PC-3 (cell line): ENCODE measurements around the gene NAA25. TPM values are rescaled to one million over a fixed set of nuclear protein-coding genes. Genes with fewer than 3 reads are reported as not detected.

ENCODE experiments used
- ATAC-seq: fragments of 200-7000 bp; cut with Tn5 transposase; 2 replicates; pipeline ENCODE4 v1.9.1; 2020; ENCODE audit warnings: mild to moderate bottlenecking, moderate library complexity
- BruUV-seq: library from RNA; stranded (reverse); fragments of 400-500 nt; replicated peaks from 2 replicates; lab custom pipeline; 2021; lab: Mats Ljungman, UMichigan
- CTCF ChIA-PET: fragments of 300-600 bp; sonication (Branson Sonifier 250); formaldehyde crosslinking; loops from one replicate; lab custom pipeline; 2022; ENCODE audit warnings: antibody characterized with exemption; lab: Charles Lee
- POLR2A ChIA-PET: fragments of 300-600 bp; sonication (Branson Sonifier 250); formaldehyde crosslinking; loops from one replicate; lab custom pipeline; 2022; ENCODE audit warnings: antibody characterized with exemption; ENCODE audit not compliant: unreplicated experiment; lab: Charles Lee
- DNase-seq: peaks from one replicate; pipeline ENCODE4 v3.0.0-alpha.2; 2015
- H2AFZ ChIP-seq: fragments of 300-600 bp; sonication (generic); 2 replicates; pipeline ENCODE4 v1.6.0; 2016; ENCODE audit warnings: antibody characterized with exemption, low read length
- H3F3A ChIP-seq: fragments of 300-600 bp; sonication (generic); one replicate; pipeline ENCODE4 v1.6.0; 2017; ENCODE audit warnings: antibody characterized with exemption, low read length, control low read depth, mild to moderate bottlenecking; ENCODE audit not compliant: unreplicated experiment
- H3K27ac ChIP-seq: fragments of 300-600 bp; sonication (generic); 2 replicates; pipeline ENCODE4 v1.5.1; 2016; ENCODE audit warnings: mild to moderate bottlenecking, low read length
- H3K27me3 ChIP-seq: fragments of 300-600 bp; sonication (generic); 2 replicates; pipeline ENCODE4 v1.6.1; 2016; ENCODE audit warnings: low read length, mixed read lengths
- H3K36me3 ChIP-seq: fragments of 300-600 bp; sonication (generic); 2 replicates; pipeline ENCODE4 v1.6.1; 2016; ENCODE audit warnings: low read depth, mixed run types, low read length, mixed read lengths
- H3K4me1 ChIP-seq: fragments of 300-600 bp; sonication (generic); 2 replicates; pipeline ENCODE4 v1.5.1; 2016; ENCODE audit warnings: low read length; ENCODE audit not compliant: insufficient read depth
- H3K4me2 ChIP-seq: fragments of 300-600 bp; sonication (generic); 2 replicates; pipeline ENCODE4 v1.6.0; 2016; ENCODE audit warnings: low read length
- H3K4me3 ChIP-seq: fragments of 300-600 bp; sonication (generic); 2 replicates; pipeline ENCODE4 v1.5.1; 2016; ENCODE audit warnings: mild to moderate bottlenecking, low read length, mixed read lengths
- H3K79me2 ChIP-seq: fragments of 300-600 bp; sonication (generic); 2 replicates; pipeline ENCODE4 v1.6.1; 2017; ENCODE audit warnings: low read length, mixed read lengths
- H3K9ac ChIP-seq: fragments of 300-600 bp; sonication (generic); 2 replicates; pipeline ENCODE4 v1.6.0; 2016; ENCODE audit warnings: mild to moderate bottlenecking, low read length
- H3K9me2 ChIP-seq: fragments of 300-600 bp; sonication (generic); replicated peaks from 2 replicates; pipeline ENCODE4 v1.6.1; 2016; ENCODE audit warnings: mixed run types, low read length, mixed read lengths
- H3K9me3 ChIP-seq: fragments of 300-600 bp; sonication (generic); 2 replicates; pipeline ENCODE4 v1.6.1; 2016; ENCODE audit warnings: low read length, mixed read lengths
- H4K20me1 ChIP-seq: fragments of 300-600 bp; sonication (generic); 2 replicates; pipeline ENCODE4 v1.6.1; 2016; ENCODE audit warnings: low read length, mixed read lengths
- EZH2 ChIP-seq: fragments of 300-600 bp; sonication (generic); IDR thresholded peaks from one replicate; pipeline ENCODE4 v1.6.1; 2017; ENCODE audit warnings: antibody characterized with exemption, mild to moderate bottlenecking, low read length; ENCODE audit not compliant: unreplicated experiment
- EZH2phosphoT487 ChIP-seq: fragments of 300-600 bp; sonication (generic); IDR thresholded peaks from 2 replicates; pipeline ENCODE4 v1.6.1; 2018; ENCODE audit warnings: mild to moderate bottlenecking, antibody characterized with exemption, low read length, borderline replicate concordance
- intact Hi-C: fragments of 100-400 bp; cut with micrococcal nuclease; formaldehyde crosslinking; loops from 2 replicates; pipeline ENCODE4 v1.9.0; 2023
- microRNA-seq: library from miRNA; unstranded; fragments of <30 nt; microRNA quantifications from one replicate; pipeline ENCODE4 v1.1.0, GENCODE V29; 2020; ENCODE audit not compliant: unreplicated experiment
- total RNA-seq: library from RNA; depleted of rRNA; stranded (reverse); fragments of >200 nt; gene quantifications from 2 replicates; pipeline ENCODE4 v1.2.3, GENCODE V29; 2014; rRNA removed
- TF ChIP-seq, protein P1 (sequence below): fragments of 300-600 bp; sonication (generic); conservative IDR thresholded peaks from 2 replicates; pipeline ENCODE4 v1.5.1; 2017; ENCODE audit warnings: antibody characterized with exemption, low read depth, mild to moderate bottlenecking, low read length

Gene NAA25
- total RNA-seq, 1 experiment from 2014 or later = 33.3 TPM

DNA sequence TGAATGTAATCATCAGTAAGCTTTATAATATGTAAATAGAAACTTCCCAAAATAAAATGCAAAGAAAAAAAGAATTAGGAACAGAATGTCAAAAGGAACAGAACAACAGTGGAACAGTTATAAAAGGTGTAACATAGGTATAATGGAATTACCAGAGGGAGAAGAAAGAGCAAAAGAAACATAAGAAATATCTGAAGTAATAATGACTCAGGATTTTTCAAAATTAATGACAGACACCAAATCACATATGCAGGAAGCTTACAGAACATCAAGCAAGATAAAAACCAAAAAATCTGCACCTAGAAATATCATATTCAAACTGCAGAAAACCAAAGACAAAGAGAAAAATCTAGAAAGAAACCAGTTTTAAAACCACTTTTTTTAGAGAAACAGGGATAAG is 131.7 kb downstream of the NAA25 start:
- H3K4me2 ChIP-seq = no peak overlapping the region
- TF ChIP-seq EZH2phosphoT487 = no peak
- TF ChIP-seq, protein P1, sequence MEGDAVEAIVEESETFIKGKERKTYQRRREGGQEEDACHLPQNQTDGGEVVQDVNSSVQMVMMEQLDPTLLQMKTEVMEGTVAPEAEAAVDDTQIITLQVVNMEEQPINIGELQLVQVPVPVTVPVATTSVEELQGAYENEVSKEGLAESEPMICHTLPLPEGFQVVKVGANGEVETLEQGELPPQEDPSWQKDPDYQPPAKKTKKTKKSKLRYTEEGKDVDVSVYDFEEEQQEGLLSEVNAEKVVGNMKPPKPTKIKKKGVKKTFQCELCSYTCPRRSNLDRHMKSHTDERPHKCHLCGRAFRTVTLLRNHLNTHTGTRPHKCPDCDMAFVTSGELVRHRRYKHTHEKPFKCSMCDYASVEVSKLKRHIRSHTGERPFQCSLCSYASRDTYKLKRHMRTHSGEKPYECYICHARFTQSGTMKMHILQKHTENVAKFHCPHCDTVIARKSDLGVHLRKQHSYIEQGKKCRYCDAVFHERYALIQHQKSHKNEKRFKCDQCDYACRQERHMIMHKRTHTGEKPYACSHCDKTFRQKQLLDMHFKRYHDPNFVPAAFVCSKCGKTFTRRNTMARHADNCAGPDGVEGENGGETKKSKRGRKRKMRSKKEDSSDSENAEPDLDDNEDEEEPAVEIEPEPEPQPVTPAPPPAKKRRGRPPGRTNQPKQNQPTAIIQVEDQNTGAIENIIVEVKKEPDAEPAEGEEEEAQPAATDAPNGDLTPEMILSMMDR = no peak
- TF ChIP-seq EZH2 = no peak
- ATAC-seq (no peak), DNase-seq (no peak)
- no peaks in the 10 kb centered on the region for H3K36me3 ChIP-seq
- no peaks in the 10 kb centered on the region; the same call in 1 of the 2 replicates for H3K9me3 ChIP-seq
- H3F3A ChIP-seq = no peaks in the 10 kb centered on the region
- no peaks in the 10 kb centered on the region for H3K9me2 ChIP-seq
- no peaks in the 10 kb centered on the region for H3K4me1 ChIP-seq
- H3K79me2 ChIP-seq = no peaks in the 10 kb centered on the region
- H3K9ac ChIP-seq = no peak overlapping the region
- no peak overlapping the region for H3K4me3 ChIP-seq
- CTCF ChIA-PET = no interaction called here
- BruUV-seq = no TSS peak
- POLR2A ChIA-PET = no interaction called here
- no peaks in the 10 kb centered on the region for H3K27me3 ChIP-seq
- H2AFZ ChIP-seq = no peak overlapping the region
- intact Hi-C loops = no loop called here
- H4K20me1 ChIP-seq = no peaks in the 10 kb centered on the region
- no peak overlapping the region for H3K27ac ChIP-seq

Small RNA genes lying within 50 kb of the gene (microRNA-seq; reads per million reads assigned to microRNA genes)
- not detected for gene MIR3657

Other genes with a start within 250 kb of the NAA25 start
- gene TMEM116, start 95.6 kb downstream of the NAA25 start, total RNA-seq = 4.4 and 5.6 TPM in 2 replicates
- gene ERP29, start 95.4 kb downstream of the NAA25 start, total RNA-seq = 90.2 and 97.2 TPM in 2 replicates
- 33.9 and 34.1 TPM in 2 replicates for gene TRAFD1, start 16.8 kb upstream of the NAA25 start, total RNA-seq